Thyroid gland (tissue), 4 donors: ENCODE data around the gene XPC.

ENCODE experiments used
- CTCF ChIP-seq, 6 experiments: fragments of 200-600 bp in 3 of 6; fragments of 450-650 bp in 3 of 6; sonication (generic) in 3 of 6; IDR thresholded peaks; one replicate each; pipeline ENCODE4 v1.5.1; 2016 to 2019; ENCODE audit warnings: antibody characterized with exemption in 6 of 6, mild to moderate bottlenecking in 2 of 6, inconsistent platforms in 1 of 6, moderate library complexity in 1 of 6
- POLR2A ChIP-seq, 2 donors: fragments of 450-650 bp; IDR thresholded peaks; one replicate each; pipeline ENCODE4 v1.6.1; 2017; ENCODE audit warnings: antibody characterized with exemption in 2 of 2, mild to moderate bottlenecking in 2 of 2, moderate library complexity in 1 of 2

DNA sequence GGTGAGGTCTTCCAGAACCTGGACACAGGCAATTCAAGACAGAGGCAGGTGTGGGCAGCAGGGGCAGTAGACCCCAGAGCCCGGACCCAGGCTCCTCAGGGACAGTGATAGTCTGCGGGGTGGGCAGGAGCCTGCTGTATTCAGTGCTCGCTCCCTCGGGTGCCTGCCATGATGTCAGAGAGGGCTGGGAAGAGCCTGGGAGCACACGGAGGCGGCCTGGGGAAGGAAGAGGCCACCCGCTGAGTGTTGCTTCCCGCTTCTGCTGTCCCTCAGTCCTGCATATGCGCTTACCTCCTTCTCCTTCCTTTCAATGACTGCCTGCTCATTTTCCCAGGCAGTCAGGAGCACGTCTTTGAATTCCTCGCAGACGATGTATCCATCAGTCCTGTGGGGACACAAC, 30.8 kb downstream of the XPC start:
- TF ChIP-seq CTCF (IDR thresholded peaks at IDR 0.05) = no peak
- no peak for TF ChIP-seq POLR2A (IDR thresholded peaks at IDR 0.05)
